COLO668 (cell line): ENCODE measurements around the gene RHOA.

Experiments
- DNase-seq: peaks from one replicate; lab custom pipeline; 2025; ENCODE audit not compliant: unreplicated experiment; lab: John Stamatoyannopoulos, UW

Gene RHOA

DNA sequence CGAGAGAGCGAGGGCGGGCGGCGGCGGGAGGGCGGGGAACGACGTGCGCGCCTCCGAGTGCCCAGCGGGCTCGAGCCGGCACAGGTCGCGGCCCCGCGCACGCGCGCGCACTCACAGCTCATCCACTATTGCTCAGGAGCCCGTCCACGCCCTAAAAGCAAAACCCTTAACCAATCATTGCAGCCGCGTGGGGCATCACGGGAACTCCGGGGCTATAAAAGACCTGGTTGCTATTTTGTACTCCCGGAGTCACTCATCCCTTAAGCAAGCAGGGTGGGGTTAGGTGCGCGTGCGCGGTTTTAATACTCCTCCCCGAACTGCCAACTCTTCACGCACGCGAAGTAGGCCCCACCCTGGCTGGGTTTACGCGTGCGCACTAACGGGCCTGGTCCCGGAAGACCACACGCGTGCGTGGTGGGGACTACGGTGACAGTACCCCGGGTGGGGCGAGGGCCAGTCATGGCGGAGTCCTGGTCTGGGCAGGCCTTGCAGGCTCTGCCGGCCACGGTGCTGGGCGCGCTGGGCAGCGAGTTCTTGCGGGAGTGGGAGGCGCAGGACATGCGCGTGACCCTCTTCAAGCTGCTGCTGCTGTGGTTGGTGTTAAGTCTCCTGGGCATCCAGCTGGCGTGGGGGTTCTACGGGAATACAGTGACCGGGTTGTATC, at the start of gene RHOA, which contains the start of gene TCTA:
Gene RHOA (minus strand): TSS at position 9 of the 664 bp plus-strand sequence. CDS start 36,387 bp downstream, outside the sequence.
Gene TCTA (plus strand): TSS at position 456 of the 664 bp plus-strand sequence. CDS start 4 bp downstream, at position 460.
- DNase-seq, result peak; percentile 97

DNA sequence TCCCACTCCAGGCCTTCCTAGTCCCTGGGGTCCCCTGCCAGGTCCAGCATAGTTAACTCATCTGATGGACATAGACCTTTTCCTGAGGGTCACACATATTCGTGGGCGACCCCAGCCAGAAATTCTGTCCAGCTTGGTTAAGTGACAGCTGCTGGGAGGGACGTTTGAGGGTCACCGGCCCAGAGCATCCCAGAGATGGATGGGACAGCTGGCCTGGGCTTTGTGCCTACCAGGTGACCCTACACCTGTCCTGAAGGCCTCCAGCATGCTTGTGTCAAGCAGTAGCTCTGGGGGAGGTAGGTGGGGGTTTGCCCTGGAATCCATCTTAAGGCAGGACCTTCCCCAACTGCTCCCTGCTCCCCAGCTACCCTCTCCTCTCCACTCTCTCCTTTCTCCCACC, 49.2 kb upstream of the RHOA start:
- no peak for DNase-seq

- DNase-seq, result no peak
Observed at GRCh38 chr3:49460188-49460890, 48.6 kb upstream of the RHOA start.

DNA sequence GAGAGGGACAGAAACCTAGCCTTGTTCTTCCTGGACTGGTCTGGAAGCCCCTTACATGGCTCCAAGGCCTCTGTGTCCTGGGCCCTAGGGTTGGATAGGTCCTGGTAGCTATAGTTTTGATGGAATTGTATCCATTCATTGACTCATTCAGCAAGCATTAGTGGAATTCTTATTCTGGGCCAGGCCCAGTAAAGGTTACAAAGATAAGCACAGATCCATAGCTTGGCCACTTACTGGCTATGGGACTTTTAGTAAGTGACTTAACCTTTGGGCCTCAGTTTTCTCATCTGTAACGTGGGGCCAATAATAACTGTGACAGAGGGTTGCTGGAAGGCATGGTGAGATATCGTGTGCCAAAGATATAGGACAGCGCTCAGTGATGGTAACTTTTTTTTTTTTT, 44.7 kb upstream of the RHOA start:
- no peak for DNase-seq

DNA sequence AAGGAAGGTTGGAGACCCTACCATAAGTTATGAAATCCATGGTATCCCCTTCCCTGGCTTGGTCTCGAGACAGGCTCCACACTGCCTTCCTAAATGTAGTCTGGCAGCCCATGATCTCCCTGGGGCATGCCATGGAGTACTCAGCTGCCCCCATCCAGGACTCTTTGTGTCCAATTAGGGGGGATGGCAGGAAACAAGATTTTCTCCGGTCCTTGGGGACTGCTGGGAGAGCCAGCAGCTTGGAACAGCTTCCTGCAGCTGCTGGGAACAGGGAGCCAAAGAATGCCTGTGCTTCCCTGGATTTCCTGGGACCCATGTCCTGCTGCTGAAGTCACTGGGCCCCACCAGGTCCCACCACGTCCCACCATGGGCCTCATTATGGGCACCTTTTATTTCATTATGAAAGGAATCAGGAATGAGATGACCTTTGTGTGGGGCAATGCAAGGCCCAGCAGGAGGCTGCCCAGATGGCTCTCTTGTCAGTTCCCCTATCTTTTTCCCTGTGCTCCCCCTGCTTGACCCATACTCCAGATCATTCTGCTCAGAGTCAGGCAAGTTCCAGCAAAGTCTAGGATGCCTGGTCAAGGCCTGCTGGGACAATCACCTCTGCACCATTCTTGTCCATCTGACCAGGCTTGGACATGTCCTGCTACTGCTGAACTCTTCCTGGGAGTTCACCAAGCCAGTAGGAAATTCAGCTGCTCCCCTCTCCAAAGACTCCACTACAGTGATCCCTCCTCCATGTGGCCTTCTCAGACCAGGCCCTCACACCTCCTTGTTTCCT, 43.3 kb upstream of the RHOA start:
- no peak for DNase-seq

- DNase-seq, result peak; percentile 11
Observed at GRCh38 chr3:49454458-49454857, 42.7 kb upstream of the RHOA start.

DNA sequence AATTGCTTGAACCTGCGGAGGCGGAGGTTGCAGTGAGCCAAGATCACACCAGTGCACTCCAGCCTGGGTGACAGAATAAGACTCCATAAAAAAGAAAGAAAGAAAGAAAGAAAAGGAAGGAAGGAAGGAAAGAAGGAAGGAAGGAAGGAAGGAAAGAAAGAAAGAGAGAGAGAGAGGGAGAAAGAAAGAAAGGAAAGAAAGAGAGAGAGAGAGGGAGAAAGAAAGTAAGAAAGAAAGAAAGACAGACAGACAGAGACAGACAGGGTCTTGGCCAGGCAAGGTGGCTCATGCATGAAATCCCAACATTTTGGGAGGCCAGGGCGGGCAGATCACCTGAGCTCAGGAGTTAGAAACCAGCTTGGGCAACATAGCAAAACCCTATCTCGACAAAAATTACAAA, 41.8 kb upstream of the RHOA start:
- DNase-seq, result no peak

DNA sequence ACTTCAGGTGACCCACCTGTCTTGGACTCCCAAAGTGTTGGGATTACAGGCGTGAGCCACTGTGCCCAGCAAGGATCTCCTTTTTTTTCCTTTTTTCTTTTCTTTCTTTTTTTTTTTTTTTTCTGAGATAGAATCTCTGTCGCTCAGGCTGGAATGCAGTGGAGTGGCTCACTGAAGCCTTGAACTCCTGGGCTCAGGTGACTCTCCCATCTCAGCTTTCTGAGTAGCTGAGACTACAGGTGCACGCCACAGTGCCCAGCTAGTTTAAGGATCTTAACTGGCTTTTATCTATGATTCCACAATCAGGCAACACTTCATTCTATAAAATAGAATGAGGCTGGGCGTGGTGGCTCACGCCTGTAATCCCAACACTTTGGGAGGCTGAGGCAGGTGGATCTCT, 33.6 kb upstream of the RHOA start:
- no peak for DNase-seq

- no peak for DNase-seq
Observed at GRCh38 chr3:49434731-49435130, 23.0 kb upstream of the RHOA start.

DNA sequence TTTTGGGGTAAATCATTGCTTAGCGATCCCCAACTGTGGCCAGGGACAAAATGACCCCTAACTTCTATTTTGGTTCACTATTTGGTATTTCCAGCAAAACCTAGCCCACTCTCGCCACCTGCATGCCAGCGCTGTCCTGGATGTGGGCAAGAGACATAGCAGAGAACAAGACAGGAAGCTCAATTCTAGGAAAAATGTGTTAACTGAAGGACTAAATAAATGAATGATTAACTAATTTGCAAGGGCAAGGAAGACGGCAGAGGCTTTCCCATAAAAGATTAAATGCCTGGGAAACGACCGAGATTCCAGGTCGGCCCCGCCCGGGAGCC, 16.9 kb upstream of the RHOA start:
- no peak for DNase-seq

DNA sequence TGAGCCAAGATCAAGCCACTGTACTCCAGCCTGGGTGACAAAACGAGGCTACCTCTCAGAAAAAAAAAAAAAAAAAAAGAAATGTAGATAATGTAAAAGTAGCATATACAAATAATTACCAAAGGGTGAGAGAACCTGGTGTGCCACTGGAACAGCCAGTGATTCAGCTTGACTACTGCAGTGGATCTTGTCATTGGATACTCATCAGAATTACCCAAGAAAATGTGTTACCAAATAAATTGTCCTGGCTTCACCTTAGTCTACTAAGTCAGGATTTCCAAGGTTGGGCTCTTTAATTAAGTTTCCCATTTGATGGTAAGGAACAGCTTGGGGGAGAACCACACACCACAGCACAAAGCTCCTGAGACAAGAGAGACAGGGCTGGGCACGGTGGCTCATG, 15.8 kb upstream of the RHOA start:
- DNase-seq, result no peak

DNA sequence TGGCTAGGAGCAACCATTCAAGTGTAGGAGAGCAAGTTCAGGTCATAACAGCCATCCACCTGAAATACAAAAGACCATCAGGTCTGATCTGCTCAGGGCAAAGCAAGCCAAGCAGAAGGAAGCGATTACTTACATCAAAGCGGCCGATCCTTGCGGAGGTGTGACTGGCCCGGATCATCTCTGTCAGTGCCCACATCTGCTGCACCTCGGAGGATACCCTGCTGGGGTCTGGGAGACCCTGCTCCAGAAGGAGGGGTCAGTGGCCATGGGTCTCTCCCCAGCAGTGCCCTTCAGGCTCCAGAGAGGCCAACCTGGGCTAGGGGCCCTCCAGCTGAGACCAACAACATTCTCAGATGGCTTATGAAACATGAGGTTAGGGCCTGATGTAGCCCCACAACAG, 13.0 kb upstream of the RHOA start:
- no peak for DNase-seq

- DNase-seq, result no peak
Observed at GRCh38 chr3:49422379-49423248, 10.8 kb upstream of the RHOA start, which contains the start of gene AMT. AMT (minus strand) TSS chr3:49422473; CDS start chr3:49422450, 23 bp downstream.

DNA sequence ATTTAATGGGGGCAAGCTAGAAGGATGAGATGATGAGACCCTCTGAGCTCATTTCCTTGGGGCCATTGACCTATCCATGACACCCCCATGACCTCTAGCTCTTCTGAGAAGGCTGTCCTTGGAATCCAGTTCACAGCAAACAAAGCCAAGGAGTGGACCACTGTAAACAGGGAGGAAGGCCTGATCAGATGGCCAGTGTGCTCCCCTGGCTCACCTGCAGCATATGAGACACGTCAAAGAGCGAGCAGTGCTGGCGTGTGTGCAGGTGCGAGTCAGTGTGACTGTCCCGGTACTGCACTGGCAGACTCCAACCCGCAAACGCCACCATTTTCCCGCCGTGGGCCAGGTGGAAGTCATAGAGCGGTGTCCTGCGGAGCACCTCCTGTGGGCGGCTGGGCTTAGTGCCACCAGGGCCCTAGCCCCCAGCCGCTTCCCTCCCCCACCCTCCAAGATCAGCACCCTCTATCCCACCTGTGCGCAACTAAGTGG, 10.2 kb upstream of the RHOA start:
- DNase-seq, result no peak

DNA sequence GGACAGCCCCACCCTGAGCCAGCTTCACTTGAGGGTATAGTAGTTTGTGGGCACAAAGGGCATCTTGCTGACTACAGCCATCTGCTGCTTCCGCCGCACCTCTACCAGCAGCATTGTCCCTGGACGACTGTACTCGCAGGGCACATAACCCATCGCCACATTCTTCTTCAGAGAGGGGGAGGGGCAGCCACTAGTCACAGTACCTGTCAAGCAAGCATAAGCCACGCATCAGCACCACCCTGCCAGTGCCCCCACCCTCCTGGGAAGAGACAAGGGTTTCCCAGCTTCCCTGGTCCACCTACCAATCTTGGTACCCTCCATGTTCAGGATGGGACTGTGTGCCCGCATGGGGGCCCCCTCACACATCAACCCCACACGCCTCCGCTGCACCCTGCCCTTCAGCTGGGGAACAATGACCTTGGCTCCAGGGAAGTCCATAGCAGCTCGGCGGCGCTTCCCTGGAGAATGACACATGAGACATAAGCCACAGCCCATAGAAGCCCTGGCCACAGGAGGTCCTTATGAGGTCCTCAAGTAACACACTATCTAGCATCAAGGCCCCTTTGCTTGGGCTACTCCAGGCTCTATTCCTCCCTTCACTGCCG, 5.8 kb upstream of the RHOA start:
- no peak for DNase-seq

DNA sequence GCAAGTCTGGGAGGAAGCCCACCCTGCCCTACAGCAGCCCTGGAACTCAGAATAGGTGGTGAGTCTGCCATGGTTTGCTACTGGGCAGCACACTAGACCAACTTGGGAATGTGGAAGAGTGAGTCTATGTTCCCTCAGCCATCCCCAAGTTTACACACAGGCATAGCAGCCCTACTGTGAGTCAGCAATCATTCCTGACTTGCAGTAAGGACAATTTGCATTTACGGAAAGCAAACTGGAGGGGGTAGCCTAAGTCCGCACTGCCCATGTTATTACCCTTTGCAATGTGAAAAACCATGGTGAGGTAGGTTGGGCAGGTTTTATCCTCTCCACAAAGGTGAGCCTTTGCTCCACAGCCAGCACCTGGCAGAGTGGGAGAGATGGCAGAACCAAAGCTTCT, 5.1 kb upstream of the RHOA start:
- no peak for DNase-seq

GRCh38 chr3:49415931-49416601, 4.3 kb upstream of the RHOA start:
- DNase-seq, result no peak

DNA sequence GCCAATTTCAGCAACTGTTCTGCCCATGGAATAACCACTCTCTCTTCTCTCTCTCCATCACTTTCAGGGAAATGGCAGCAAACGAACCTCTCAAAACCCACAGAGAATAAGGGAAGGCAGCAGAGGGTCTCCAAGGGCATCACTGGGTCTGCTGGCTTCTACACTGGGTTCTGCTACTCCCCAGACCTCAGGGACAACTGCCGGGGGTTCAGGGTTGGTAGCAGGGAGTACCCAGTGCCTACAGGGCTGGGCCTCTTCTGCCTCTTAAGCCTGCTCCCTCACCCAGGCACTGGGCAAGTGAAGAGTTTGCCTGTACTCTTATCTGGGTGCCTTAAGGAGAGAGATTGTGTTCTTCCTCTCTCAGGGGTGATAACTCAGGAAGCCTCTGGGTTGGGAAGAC, 3.0 kb upstream of the RHOA start:
- DNase-seq, result no peak

GRCh38 chr3:49413338-49413734, 1.6 kb upstream of the RHOA start:
- DNase-seq, result no peak
